Fibroblast of gingiva (primary cell): Measurements from ENCODE around the gene NDUFB3.
"Not testable (repeated sequence)": the region's sequence is repeated elsewhere in the genome, so short reads cannot be mapped to it uniquely, and the experiment has no call there.

Experiments
- DNase-seq: peaks from one replicate; pipeline ENCODE4 v3.0.0-alpha.2; 2011; ENCODE audit warnings: low read depth

The NDUFB3 gene

GRCh38 chr2:201071479-201072200, at the start of gene NDUFB3, which contains the start of gene HYCC2:
Gene NDUFB3, plus strand, starts transcription at chr2:201072001. Its CDS starts 6,882 bp downstream, at chr2:201078883.
Gene HYCC2, minus strand, starts transcription at chr2:201071671. Its CDS starts 47,662 bp downstream, at chr2:201024009.
- DNase-seq, result peak; percentile 92

GRCh38 chr2:201024518-201024917, 47.3 kb upstream of the NDUFB3 start:
- DNase-seq, result no peak

GRCh38 chr2:201034355-201034754, 37.4 kb upstream of the NDUFB3 start:
- DNase-seq, result not testable (repeated sequence)

DNA sequence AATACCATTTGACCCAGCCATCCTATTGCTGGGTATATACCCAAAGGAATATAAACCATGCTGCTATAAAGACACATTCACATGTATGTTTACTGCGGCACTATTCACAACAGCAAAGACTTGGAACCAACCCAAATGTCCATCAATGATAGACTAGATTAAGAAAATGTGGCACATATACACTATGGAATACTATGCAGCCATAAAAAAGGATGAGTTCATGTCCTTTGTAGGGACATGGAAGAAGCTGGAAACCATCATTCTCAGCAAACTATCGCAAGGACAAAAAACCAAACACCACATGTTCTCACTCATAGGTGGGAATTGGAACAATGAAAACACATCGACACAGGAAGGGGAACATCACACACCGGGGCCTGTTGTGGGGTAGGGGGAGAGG, 33.4 kb upstream of the NDUFB3 start:
- DNase-seq, result not testable (repeated sequence)

- DNase-seq, result no peak
These were observed 32.9 kb upstream of the NDUFB3 start for GRCh38 chr2:201038855-201039254.

GRCh38 chr2:201040867-201041628, 30.8 kb upstream of the NDUFB3 start:
- DNase-seq, result no peak

DNA sequence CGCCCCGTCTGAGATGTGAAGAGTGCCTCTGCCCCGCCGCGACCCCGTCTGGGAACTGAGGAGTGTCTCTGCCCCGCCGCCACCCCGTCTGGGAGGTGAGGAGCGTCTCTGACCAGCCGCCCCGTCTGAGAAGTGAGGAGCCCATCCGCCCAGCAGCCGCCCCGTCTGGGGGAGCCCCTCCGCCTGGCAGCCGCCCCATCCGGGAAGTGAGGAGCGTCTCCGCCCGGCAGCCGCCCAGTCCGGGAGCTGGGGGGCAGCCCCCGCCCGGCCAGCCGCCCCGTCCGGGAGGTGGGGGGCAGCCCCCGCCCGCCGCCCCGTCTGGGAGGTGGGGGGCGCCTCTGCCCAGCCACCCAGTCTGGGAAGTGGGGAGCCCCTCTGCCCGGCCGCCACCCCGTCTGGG, 29.4 kb upstream of the NDUFB3 start:
- DNase-seq, result not testable (repeated sequence)

GRCh38 chr2:201043050-201043449, 28.8 kb upstream of the NDUFB3 start:
- DNase-seq, result not testable (repeated sequence)

- no peak for DNase-seq
These were observed 24.9 kb upstream of the NDUFB3 start for GRCh38 chr2:201046881-201047280.

- no peak for DNase-seq
These were observed 22.3 kb upstream of the NDUFB3 start for GRCh38 chr2:201049455-201049854.

- DNase-seq, result peak; percentile 50
These were observed 14.7 kb upstream of the NDUFB3 start for GRCh38 chr2:201057087-201057521.

GRCh38 chr2:201057715-201058248, 14.0 kb upstream of the NDUFB3 start:
- no peak for DNase-seq

- no peak for DNase-seq
These were observed 12.9 kb upstream of the NDUFB3 start for GRCh38 chr2:201058914-201059313.

- DNase-seq, result no peak
These were observed 11.6 kb upstream of the NDUFB3 start for GRCh38 chr2:201059961-201060755.

- DNase-seq, result not testable (repeated sequence)
These were observed 8.3 kb upstream of the NDUFB3 start for GRCh38 chr2:201063516-201063915.

DNA sequence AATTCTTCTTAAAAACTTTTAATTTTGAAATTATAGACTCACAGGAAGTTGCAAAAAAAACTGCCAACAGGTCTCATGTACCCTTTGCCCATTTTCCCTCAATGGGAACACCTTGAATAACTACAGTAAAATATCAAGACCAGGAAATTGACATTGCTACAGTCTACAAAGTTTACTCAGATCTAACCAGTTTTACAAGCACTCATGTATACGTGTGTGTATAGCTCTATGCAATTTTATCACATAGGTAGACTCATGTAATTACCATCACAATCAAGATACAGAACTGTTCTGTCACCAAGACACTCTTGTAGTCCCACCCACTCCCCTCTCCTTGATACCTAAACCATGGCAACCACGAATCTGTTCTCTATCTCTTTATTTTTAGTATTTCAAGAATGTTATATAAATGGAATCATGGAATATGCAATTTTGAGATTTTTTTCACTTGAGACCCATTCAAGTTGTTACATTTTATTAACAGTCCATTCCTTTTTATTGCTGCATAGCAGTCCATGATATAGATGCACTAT, 6.9 kb upstream of the NDUFB3 start:
- DNase-seq, result no peak

GRCh38 chr2:201070948-201071478, 788 bp upstream of the NDUFB3 start:
- DNase-seq, result peak; percentile 26

DNA sequence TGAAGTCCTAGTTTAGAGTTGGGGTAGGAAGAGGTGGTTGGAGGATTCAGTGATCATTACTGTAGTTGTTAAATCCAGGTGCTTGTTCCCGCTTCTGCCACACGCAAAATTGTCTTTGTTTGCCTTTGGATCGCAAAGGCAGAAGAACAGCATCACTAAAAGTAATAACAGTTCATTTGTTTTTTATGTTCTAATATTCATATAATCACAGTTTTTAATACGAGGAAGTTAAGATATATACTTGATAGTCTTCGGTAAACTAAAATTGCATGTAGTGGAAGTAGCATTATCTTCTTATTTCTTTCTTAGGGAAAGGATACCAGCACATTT, 365 bp downstream of the NDUFB3 start:
- DNase-seq, result no peak

DNA sequence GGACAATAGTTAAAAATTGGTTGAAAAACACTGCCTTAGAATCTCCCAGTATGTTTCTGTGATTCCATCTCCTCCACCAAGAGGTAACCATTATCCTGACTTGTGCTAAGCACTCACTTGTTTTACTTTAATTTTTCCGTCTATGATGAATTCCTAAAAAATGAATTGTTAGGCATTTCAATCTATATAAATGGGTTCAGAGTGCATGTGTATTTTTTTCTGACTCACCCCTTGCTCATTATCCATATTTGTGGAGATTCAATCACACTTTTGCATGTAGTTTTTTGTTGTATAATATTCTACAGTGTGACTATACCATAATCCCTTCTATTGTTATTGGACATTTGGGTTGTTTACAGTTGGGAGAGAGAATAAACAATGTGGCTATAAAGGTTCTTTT, 1.3 kb downstream of the NDUFB3 start:
- DNase-seq, result no peak

DNA sequence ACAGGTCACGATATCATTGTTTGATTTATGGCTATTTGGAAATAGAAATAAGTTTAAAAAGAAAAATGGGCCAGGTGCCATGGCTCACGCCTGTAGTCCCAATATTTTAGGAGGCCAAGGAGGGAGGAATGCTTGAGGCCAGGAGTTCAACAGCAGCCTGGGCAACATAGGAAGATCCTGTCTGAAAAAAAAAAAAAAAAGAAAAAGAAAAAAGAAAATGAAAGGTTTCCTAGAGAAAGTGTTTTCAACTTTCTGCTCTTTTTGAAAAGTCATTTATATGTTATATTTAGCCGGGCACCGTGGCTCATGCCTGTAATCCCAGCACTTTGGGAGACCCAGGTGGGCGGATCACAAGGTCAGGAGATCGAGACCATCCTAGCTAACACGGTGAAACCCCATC, 3.2 kb downstream of the NDUFB3 start:
- DNase-seq, result no peak

DNA sequence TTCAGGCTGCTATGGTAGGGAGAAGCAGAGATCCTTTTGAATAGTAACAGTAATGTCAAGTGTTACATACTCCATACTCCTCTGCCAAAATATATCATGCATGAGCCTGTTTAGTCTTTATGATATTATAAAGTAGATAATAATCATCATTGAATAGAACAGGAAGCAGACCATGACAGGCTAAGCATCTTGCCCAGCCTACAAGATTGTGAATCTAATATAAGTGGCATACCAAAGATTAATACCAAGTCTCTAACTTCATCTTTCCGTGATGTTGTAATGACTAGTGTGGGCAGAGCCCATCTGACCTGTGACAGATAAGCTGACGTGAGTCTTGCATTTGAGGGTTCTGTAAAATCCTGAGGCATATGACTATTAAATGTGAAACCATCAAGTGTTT, 13.1 kb downstream of the NDUFB3 start:
- DNase-seq, result no peak

- no peak for DNase-seq
These were observed 18.8 kb downstream of the NDUFB3 start for GRCh38 chr2:201090574-201090973.
